ENCODE measurements around the gene TMEM161B.
A peak's percentile ranks its signal among the peaks of the same experiment; 100 is the strongest.
"Not testable (repeated sequence)": the region's sequence is repeated elsewhere in the genome, so short reads cannot be mapped to it uniquely, and the experiment has no call there.

Gene TMEM161B

DNA sequence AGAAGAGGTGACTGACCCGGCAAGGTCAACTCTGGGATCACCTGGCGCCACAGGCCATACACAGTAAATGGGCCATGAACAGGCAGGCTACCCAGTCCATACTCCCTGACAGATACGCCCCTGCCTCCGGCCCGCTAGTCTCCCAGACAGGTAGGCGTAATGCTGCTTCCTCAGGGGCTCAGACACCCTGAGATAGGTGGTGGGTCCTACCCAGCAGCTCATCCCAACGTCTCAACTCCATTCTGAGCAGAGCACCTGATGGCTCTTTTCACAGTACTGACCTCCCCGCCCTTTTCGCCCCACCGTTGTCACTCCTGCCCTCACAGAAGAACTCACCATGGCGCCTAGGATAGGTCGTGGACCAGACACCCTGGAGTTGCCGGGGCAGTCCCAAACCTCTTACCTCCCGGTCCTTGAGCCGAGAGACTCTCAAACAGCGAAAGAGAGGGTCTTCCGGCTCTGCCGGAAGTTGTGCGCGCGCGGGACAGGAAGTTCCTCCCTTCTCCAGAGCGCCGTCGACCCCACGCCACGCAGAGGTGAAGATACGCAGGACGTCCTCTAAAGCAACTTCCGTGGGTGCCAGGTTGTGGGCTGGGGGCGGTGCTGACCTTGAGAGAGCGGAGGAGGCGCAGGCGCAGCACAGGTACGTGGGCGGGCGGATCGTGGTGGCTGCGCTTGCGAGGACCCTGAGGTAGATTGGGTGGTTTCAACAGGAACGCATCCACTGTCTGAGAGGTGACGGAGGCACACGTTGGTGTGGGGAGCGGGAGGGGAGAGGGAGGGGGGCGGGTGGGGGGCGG, at the start of gene TMEM161B:
Gene TMEM161B (minus strand): TSS at position 461 of the 800 bp plus-strand sequence. CDS start 122 bp downstream, at position 339.
- DNase-seq: peak; percentile 97

DNA sequence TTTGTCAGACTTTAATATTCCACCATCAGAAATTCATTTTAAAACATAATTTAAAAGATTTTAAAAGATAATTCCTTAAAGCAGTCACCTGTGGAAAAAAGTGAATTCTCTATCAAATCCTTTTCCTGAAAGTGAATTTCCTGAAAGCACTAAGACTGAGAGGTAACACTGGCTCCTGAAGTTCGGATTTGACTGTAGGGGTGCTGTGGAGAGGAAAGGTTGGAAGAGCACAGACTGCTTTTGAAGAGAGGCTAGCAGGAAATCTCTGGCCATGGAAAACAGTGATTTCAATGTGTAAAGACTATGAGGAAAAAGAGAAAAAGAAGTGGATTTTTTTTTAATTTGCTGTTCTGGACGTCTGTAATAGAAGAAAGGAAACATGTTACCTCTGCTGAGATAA, 35.7 kb upstream of the TMEM161B start:
- DNase-seq: no peak

DNA sequence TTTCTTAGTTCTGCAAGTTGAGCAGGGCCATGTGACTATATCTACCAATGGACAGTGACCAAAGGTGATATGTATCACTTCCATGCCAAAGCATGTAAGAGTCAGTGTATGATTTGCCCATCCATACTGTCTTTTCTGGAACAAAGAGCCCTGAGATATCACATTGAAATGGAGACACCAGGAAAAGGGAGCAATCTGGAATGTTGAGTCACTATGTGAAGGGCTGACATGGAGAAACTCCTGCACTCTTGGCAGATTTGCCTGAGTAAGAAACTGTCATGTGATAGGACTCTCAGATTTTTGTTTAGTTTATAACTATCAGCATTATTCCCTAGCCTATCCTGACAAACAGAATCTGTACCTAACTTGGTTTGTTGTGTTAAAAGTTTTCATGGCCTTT, 29.8 kb upstream of the TMEM161B start:
- no peak for DNase-seq

DNA sequence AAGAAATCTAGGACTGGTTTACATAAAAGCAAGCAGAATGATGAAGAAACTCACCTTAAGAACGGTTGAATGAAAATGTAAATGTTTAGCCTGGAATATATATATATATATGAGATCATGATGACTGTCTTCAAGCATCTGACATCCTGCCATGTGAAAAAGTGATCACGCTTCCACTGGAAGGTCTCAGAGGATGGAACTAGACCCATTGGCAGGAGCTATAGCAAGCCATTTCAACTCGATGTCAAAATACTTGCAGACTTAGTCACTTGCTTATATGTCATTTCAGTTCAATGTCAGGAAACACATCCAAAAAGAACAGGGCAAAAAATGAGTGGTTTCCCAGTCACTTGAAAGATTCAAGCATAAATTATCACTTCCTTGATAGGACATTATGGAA, 22.2 kb upstream of the TMEM161B start:
- DNase-seq: no peak

DNA sequence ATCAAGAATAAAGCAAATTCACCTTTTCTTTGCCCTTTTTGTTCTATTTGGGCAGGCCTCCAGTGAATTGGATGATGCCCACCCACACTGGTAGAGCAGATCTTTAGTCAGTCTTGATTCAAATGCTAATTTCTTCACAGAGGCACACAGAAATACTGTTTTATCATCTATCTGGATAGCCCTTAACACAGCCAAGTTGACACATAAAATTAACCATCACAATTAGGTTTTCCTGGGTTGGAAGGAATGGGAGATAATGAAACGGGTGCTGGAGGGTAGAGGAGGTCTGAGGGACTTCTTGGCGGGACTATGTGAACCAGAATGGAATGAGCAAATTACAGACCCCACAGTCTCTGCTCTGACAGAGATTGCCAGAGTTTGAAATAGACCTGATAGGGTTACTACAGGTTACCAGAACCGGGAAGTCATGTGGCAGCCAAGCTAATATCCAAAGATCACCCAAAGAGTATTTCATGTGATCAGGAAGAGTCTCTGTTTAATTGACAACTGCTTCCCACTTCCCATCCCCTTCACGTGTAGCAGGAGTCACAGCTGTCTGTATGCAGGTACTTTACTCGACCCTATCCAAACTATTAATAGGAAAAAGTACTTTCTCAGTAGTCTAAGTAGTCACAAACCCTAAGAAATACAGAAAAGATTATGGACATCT, 20.0 kb upstream of the TMEM161B start:
- DNase-seq: no peak

DNA sequence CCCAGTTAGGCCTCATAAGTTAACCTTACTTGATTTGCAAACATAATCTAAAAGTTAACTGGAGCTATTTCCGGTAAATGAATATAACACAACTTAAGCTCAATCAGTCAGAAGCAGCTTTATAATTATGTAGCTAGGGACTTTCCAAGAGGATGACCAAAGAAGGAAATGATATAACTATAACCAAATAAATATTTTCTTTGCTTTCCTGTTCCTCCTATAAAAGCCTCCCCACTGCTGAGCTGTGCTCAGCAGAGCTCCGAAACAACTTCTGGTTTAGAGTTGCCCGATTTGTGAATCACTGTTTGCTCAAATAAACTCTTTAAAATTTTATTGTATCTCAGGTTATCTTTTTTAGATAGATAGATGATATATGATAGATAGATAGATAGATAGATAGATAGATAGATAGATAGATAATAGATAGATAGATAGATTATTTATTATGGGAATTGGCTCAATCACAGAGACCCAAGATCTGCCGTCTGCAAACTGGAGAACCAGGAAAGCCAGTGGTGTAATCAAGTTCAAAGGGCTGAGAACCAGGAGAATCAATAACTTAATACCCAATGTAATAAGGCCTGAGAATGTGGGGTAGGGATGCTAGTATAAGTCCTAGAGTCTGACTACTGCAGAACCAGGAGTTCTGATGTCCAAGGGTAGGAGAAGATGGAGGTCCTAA, 19.3 kb upstream of the TMEM161B start:
- no peak for DNase-seq

DNA sequence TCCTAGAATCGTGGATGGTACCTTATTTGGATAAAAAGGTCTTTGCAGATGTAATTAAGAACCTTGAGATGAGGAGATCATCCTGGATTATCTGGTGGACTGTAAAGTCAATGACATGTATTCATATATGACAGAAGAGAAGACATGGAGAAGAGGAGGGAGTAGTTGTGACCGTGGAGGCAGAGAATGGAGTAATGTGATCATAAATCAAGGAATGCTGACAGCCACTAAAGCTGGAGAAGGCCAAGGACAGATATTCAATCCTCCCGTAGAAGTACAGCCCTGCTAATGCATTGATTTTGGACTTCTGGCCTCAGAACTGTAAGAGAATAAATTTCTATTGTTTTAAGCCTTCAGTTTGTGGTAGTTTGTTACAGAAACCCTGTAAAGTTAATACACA, 18.7 kb upstream of the TMEM161B start:
- no peak for DNase-seq

DNA sequence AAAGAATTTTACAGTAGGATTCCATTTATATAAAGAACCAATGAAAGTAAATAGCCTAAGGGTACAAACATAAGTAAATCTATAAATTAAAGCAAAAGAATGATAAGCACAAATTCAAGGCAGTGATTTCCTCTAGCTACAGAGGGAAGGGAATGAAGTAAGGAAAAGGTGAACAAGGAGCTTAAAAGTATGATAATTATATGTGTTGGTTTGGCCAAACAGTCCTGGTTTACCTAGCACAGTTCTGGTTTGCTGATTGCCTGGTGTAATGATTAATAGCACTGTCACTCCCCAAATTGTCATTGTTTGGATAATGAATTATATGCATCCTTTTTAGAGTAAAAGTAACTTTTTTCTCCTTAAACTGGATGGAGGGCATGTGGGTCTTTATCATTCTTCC, 15.0 kb upstream of the TMEM161B start:
- no peak for DNase-seq

DNA sequence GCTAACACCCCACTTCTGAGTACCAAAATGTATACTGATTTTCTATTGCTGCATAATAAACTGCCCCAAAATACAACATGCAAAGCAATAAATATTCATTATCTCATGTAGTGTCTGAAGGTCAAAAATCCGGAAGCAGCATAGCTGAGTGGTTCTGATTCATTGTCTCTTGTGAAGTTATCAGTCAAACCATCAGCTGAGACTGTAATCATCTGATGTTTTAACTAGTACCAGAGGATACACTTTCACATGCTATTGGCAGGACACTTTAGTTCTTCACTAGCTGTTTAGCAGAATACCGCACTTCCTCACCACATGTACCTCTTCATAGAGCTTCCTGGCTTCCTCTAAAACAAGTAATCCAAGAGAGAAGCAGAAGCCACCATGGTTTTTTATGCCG, 12.7 kb upstream of the TMEM161B start:
- DNase-seq: no peak

DNA sequence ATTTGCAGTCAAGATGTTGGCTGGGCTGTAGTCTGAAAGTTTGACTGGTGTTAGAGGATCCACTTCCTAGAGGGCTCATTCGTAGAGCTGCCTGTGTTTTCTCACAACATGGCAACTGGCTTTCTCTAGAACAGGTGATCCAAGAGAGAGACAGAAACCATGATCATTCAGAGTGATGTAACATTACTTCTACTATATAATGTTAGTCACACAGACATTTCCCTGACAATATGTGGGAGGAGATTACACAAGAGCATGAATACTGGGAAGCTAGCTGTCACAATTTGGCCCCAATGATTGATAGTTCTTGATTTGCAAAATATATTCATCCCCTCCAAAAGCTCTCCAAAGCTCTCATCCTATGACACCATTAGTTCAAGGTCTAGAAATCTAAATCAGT, 10.9 kb upstream of the TMEM161B start:
- DNase-seq: no peak

DNA sequence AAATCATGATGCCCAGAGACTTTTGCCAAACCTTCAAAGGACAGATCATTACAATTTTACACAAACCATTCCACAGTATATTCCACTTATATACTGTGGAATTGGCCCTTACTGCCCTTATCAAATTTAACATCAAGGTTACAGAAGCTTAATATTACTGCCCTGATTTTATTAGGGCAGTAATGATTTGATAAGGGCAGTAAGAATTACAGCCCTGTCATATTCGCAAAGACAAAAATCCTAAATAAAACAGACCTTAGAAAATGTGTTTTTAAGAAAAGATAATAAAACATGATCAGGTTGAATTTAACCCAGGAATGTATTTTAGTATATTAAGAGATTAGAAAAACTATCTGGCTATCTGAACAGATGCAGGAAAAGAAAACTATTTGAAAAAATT, 7.7 kb upstream of the TMEM161B start:
- DNase-seq: no peak

DNA sequence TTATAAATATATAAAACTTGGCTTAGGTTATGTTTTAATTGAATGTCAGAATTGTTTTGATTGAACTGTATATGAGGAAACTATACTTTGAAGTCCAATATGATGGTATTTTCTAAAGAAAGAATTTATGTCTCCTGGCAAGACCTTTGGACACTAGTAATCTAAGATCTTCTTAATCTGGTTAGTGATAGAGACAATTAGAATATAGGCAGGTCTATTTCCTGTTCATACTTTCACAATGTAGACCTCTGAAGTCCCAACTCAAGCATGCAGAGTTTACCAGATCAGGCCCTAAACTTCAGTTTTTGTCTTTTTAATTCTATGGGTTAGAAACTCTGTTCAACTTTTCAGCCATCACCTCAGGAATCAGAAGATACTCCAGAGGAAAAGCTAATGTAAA, 6.9 kb upstream of the TMEM161B start:
- no peak for DNase-seq

DNA sequence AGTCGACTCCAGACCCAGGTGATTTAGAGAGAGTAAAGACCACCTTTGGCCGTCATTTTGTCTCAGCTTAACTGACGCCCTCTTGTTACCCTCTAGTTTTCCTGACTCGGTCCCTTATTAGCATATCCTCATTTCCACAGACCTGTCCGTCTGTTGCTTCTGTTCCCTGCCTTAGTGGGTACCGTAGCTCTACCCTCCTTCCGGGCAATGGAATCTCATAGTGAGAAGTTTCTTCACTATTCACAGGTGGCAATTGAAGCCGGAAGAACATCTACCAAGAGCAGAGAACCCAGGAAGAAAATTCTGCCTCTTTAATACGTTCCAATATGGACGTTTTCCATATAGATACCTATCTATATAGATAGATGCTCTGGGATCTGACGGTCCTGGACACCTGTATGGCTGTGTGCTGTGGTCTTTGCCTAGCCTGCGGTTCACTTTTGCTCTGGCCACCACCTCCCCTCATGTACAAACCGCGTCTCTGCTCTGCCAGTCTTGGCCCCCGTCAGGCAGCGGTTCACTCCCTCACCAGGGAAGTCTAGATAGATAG, 652 bp upstream of the TMEM161B start:
- DNase-seq: peak; percentile 47

DNA sequence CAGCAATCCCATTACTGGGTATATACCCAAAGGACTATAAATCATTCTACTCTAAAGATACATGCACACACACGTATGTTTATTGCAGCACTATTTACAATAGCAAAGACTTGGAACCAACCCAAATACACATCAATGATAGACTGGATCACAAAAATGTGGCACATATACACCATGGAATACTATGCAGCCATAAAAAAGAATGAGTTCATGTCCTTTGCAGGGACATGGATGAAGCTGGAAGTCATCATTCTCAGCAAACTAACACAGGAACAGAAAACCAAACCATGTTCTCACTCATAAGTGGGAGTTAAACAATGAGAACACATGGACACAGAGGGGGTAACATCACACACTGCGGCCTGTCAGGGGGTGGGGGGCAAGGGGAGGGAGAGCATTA, 4.1 kb downstream of the TMEM161B start:
- not testable (repeated sequence) for DNase-seq

DNA sequence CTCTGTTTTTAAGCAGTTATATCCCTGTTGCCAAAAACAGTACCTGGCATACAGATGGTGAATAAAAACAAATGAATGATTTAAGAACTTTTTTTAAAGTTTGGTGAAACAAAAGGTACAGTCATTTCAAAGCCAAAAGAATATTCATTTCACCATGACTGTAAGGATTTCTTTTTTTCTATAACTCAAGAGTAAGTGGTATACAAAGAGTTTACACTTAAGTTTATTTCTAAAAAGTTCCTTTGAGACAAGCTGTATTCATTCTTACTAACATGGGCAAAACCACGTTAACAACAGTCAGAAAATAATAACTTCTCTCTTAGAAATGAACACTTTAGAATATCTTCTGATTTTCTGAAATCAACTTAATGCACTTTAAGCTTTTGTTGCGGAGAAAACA, 5.3 kb downstream of the TMEM161B start:
- DNase-seq: no peak

DNA sequence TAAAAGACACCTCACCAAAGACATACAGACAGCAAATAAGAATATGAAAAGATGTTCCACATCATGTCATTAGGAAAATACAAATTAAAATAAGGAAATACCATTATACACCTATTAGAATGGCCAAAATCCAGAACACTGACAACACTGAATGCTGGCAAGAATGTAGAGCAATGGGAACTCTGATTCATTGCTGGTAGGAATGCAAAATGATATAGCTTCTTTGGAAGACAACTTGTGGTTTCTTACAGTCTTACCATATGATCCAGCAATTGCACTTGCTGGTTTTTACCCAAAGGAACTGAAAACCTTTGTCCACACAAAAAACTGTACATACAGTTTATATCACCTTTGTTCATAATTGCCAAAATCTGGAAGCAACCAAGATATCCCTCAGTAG, 6.5 kb downstream of the TMEM161B start:
- DNase-seq: no peak

DNA sequence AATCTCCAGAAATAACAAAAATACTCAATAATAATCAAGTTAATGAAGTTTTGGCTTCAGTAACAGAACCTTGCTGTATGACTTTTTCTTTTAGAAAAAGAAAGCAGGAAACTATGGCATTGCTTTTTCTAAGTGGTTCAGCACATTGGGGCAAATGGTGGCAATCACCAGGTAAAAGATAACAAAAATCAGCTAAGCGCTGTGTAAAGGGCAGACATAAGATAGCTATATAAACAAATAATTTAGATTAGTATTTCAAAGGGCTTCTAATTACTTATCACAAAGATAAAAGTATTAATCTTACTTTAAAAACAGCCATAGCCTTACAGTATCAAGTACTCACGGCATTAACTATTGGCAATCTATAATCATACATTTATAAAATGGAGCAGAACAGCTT, 10.0 kb downstream of the TMEM161B start:
- DNase-seq: no peak

DNA sequence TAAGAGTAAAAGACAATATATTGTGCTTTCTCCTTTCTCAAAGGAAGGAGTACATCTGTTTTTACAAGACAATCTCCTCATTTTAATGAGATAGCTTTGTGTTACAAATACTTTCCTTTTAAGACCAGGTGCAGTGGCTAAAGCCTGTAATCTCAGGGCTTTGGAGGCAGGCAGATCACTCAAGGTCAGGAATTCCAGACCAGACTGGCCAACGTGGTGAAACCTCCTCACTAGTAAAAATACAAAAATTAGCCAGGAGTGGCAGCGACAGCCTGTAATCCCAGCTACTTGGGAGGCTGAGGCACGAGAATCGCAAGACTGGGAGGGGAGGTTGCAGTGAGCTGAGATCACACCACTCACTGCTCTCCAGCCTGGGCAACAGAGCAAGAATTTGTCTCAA, 11.8 kb downstream of the TMEM161B start:
- DNase-seq: no peak

DNA sequence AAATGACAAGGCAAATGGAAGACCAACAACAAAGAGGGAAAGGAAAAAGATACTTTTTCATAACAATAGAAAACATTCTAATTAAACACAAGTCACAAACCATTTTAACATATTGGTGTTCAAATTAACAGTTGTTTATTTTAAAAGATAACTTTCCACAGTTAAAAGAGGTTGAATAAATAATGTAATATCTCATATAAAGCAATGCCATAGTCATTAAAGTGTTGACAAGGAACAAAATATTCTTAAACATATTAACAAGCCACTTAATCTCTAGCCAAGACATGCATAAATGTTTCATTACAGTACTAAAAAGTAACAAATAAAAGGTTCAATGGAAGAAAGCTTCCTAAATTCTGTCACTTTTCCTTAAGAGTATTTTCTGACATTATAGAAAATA, 12.6 kb downstream of the TMEM161B start:
- no peak for DNase-seq

DNA sequence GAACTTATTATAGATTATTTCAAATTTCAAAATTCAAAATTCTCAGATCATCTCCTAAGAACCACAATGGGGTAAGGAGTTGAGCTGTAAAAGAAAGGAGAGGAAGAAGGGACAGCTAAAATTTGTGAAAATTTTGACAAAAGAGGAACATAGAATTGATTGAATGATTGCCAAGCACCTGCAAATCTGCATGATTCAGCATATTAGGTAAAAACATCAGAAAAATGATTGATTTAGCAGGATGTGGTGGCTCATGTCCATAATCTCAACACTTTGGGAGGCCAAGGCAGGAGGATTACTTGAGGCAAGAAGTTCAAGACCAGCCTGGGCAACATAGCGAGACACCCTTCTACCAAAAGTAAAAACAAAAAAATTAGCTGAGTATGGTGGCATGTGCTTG, 14.3 kb downstream of the TMEM161B start:
- no peak for DNase-seq

DNA sequence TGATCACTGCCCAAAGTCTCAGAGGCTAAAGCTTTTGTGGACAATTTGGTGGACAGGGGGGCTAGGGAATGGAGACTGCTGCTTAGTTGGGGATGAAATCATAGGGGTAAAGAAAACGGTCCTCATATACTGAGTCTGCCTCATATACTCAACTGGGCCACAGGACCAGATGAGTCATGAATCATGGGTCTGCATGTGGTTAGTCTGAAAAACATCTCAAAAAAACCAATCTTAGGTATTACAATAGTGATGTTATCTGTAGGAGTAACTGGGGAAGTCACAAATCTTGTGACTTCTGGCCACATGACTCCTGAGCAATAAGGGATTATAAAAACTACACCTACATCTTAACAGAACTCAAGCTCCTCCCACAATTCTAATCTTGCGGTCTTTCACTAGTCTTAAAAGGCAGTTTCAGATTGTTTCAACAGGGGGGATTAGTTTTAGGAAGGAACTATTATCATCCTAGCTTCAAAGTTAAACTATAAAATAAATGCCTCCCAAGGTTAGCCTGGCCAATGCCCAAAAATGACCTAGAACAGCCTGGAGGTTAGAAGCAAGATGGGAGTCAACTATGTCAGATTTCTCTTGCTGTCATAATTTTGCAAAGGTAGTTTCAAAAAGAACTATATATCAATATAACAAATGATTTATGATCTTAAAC, 17.5 kb downstream of the TMEM161B start:
- DNase-seq: peak; percentile 87

DNA sequence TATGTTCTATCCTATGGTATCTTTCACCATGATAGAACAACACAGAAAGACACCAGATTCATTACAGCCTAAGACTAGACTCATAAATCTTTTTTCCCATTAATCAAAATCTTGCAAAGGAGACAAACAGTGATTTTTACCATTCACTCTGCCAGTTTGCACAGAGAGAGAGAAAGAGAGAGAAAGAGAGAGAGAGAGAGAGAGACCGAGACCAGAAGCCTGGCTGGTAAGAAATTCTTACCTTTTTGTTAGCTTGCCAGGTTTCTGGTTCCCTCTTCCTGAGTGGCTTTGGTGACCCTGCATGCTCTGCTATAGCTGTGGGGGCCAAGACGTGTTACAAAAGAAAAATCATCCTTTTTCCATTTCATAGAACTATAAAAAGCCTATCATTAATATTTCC, 18.6 kb downstream of the TMEM161B start:
- no peak for DNase-seq

All from activated CD4-positive, alpha-beta T cell treated with anti-CD3 and anti-CD28 coated beads, Interleukin-10, Interleukin-2, amounts not matched to agents 100 ng/mL and 50 ng/mL, durations not matched to agents 16 hours and 8 hours (primary cell).